HG03196 (cell line): ENCODE results near the gene ENTPD2.

Experiments used
- ATAC-seq: cut with Tn5 transposase; IDR thresholded peaks from one replicate; pipeline ENCODE4 v1.9.1; 2021; ENCODE audit not compliant: unreplicated experiment

ENTPD2 gene

DNA sequence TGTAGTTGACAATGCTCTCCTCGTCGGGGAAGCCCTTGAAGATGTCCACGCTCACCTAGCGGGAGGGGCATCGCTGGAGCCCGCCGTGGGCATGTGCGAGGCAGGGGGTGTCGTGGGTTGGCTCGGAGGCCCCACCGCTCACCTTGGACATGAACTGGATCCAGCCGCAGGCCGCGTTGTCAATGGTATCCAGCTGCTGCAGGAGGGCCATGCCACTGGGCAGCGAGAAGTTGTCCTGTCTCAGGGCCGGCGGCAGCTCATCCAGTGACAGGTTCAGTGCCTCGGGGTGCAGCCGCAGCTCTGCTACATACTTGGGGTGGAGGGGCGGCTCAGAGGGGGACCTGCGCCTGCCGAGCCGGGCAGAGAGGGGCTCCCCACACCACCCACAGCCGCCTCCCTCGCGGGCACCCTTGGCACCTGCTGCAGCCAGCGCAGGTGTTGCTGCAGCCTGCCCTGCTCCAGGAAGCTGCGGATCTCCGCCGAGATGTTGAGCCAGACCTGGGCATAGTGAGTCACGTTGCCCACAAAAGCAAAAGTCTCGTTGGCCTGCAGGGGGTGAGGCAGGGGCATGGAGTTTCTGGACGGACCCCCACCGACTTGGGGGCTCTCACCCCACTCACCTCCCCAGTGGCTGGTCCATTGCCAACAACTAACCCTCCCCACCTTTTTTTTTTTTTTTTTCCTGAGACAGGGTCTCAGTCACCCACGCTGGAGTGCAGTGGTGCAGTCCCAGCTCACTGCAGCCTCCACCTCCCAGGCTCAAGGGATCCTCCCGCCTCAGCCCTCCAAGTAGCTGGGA lies 34.9 kb downstream of the ENTPD2 start:
- no peak for ATAC-seq

DNA sequence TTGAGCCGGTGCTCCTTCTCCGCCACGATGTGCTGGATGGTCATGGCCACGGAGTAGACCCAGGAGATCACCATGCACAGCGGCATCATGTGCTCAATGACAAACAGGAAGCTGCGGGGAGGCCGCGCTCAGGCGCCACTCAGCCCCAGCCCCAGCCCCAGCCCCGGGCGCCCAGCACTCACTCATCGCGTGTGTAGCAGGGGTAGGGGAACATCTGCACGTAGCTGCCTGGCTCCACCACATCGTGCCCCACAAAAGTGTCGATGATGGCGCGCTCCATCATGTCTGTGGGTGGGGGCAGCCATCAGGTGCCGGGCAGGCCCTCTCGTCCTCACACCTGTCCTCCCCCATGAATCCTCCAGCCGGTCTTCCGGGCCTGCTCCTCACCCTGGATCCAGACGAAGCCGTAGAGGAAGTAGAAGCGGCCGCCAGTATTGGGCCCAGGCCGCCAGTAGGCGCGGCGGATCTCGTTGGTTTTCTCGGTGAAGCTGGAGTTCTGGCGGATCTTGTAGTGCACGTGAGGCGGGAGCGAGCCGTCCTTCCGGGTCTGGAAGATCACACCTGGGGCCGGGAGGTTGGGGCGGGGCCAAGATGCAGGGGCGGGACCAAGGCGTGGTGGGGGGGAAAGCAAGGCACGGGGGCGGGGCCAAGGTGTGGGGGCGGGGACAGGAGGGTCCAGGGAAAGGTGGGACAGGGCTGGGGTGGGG lies 35.9 kb downstream of the ENTPD2 start:
- no peak for ATAC-seq

DNA sequence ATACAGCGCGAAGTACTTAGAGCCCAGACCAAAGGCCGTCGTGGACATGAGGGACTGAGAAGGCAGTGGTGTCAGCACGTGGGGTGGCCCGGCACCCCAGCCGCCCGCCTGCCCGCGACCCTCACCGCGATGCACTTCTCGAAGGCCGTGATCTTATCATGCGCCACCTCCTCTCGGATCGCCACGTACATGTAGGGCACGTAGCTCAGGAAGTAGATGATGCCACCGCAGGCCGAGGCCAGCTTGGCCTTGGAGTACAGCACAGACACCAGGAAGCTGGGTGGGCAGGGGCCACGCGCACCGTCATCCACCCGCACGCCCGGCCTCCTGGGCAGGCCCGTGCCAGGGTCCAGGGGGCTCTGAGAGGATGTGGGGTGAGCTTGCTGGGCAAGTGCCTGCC lies 36.8 kb downstream of the ENTPD2 start:
- ATAC-seq = no peak

DNA sequence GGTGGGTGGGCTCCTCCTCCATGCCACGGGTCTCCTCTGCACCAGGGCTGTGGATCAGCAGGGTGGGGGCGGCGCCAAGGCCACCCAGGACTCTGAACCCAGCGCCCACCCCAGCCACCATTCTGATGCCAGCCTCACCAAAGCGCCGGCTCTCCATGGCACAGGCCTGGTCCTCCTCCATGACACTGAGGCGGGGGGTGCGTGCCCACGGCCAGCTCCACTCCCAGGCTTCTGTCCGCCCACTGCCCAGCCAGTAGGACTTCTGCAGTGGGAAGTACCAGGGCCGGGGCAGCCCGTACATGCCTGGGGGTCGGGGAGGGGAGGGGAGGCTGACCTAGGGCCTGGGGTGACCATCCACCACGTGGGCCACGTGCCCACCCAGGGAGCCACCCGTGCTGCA lies 37.4 kb downstream of the ENTPD2 start:
- no peak for ATAC-seq

DNA sequence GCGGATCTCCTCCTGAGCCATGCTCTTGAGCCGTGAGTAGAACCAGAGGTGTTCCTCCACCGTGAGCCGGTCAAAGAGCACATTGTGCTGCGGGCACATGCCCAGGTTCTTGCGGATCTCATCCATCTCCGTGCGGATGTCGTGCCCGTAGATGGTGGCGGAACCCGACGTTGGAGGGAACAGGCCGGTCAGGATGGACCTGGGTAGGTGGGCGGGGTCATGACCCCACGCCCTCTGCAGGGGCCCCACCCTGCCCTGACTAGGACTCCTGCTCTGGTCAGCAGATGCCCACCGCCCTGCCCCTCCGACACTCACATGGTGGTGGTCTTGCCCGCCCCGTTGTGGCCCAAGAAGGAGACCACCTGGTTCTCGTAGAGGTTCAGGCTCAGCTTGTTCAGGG lies 37.9 kb downstream of the ENTPD2 start:
- no peak for ATAC-seq

DNA sequence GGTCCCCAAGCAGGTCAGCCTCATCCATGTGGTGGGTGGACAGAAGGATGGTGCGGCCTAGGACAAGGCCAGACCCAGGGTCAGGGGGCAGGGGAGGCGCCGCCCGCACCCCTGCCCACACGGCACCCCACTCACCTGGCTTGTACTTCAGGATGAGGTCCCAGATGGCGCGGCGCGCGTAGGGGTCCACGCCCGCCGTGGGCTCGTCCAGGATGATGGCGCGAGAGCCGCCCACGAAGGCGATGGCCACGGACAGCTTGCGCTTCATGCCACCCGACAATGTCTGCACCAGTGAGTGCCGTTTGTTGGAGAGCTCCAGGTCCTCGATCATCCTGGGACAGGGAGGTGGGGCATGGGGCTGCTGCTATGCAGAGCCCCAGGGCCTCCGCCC lies 38.3 kb downstream of the ENTPD2 start:
- ATAC-seq = no peak

DNA sequence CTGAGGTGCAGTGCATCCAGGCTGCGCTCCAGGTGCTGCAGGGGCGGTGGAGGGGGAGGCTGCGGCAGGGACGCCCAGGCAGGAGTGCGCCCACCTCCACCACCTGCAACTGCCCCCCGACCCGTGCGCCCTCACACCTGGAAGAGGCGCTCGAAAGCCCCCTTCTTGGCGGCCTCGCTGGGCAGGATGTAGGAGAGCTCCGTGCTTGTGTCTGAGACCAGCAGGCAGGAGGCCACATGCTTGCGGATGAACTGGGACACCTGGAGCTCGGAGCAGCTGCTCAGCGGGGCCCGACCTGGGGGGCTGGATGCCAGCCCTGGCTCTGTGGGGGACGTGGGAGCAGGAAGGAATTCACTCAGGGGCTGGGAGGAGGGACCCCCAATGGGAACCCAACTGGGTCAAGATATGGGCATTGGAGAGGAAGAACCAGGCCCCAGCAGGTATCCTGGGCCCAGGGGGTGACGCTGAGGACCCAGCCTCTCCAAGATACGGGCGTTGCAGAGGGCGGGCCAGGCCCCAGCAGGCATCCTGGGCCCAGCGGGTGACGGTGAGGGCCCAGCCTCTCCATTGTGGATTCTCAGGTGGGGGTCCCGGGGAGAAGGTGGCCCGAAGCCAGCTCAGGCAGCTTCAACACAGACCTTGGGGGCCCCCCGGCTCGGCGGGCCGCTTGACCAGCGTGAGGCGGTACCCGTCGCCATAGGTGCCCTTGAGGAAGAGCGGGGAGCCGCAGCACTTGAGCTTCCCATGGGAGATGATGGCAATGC lies 38.9 kb downstream of the ENTPD2 start:
- ATAC-seq = no peak

DNA sequence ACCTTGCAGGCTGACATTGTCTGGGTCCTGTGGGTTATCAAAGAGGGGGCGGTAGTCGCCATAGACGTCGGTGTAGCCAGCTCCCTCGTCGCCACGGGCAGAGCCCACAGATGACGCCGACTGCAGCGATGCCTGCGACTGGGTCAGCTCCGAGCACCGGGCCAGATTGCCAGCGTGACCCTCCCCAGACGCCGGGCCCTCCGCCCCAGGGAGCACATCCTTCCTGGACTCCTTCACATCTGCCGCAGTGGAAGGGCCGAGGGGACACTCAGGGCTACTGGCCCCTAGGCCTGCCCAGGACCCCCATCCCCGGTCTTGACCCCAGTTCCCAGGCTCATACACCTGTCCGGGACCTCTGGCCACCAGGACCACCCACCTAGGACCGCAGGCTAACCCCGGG lies 39.7 kb downstream of the ENTPD2 start:
- ATAC-seq = no peak

DNA sequence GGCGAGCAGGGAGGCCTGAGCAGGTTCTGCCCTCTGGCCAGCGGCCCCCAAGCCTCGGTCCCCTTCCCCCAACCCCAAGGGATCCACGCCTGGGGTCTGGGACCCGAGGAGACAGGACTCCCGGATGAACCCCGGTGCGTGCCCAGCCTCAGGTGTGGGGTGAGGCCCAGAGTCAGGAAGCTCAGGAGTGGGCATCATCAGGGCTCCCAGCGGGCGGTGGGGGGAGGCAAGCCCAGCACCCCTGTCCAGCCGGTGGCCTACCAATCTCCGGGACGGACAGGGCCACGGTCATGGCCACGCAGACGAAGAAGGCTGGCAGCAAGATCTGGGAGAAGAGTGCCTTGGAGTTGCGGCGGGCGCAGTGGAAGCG lies 40.3 kb downstream of the ENTPD2 start:
- no peak for ATAC-seq

DNA sequence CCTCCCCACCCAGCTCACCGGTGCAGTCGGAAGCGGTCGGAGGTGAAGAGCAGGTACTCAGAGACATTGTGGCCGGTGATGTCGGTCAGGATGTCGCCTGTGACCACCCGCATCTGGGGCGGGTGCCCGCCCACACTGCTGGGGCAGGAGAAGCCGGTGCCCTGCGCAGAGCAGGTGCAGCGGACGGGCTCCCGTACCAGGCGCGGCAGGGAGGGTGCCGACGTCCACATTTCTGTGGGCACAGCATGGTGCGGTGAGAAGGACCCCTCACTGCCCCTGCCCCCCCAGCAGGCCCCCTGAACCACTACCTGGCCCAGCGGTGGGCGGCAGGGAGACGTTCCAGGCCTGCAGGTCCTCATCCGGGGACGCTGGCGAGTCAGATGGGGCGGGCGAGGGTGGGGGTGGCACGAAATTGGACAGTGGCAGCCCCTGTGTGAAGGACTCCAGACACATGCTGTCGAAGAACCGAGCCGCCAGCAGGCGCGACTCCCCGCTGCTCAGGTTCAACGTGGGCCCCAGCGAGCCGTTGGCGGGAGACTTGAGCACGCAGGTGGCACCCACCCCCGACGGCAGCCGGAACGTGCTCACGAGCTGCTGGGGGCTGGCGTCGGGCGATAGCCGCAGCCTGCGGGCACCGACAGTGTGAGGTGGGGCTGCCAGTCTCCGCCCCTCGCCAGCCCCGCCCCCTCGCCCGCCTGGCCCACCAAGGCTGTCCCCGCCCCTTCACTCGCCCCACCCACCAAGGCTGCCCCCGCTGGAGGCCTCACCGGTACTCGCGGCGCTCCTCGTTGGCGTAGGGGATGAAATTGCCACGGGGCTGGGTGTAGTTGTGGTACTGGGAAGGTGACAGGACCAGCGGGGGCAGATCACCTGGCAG lies 40.9 kb downstream of the ENTPD2 start:
- no peak for ATAC-seq

DNA sequence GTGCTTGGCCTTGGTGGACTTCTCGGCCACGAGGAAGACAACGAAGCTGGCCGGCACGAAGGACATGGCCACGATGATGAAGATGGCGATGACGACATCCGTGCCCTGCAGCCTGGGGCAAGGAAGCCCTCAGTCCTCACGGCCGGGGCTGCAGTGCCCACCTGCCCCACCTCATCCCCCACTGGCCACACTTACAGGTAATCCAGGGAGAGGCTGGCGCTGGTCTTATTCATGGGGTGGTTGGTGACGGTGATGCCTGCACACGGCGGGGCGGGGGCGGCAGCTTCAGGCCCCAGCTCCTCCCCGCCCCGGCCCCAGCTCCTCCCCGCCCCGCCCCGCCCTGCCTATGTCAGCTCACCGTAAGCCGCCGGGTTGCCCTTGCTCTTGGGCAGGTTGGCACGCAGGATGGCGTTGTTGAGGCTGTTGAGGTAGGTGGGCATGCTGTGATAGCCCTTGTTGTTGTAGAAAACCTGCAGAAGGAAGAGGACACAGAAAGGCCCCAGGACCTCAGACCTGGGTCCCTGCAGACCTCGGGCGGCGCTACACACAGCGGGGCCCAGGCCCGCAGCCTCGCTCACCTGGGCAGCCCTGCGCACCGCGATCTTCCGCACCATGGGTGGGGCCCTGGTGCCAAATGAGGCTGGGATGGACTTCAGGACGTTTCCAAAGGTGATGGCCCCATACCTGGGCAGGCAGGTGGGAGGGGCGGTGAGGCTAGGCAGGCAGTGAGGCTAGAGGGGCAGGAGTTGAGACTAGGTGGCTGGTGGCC lies 41.8 kb downstream of the ENTPD2 start:
- no peak for ATAC-seq

DNA sequence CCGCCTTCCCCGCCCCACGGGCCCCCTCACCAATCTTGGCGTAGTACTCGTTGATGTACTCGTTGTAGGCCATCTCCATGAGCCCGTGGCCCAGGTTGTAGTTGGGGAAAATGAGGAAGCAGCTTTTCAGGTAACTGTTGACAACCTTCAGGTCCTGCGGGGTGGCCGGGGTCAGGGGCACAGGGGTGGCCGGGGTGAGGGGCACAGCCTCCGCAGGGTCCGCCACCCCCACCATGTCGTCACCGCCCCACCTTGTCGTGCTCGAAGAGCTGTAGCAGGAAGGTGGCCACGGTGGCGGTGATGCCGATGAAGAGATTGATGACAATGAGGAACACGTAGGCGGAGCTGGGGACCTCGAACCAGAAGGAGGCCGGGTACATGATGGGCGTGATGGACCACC lies 42.7 kb downstream of the ENTPD2 start:
- ATAC-seq = no peak

DNA sequence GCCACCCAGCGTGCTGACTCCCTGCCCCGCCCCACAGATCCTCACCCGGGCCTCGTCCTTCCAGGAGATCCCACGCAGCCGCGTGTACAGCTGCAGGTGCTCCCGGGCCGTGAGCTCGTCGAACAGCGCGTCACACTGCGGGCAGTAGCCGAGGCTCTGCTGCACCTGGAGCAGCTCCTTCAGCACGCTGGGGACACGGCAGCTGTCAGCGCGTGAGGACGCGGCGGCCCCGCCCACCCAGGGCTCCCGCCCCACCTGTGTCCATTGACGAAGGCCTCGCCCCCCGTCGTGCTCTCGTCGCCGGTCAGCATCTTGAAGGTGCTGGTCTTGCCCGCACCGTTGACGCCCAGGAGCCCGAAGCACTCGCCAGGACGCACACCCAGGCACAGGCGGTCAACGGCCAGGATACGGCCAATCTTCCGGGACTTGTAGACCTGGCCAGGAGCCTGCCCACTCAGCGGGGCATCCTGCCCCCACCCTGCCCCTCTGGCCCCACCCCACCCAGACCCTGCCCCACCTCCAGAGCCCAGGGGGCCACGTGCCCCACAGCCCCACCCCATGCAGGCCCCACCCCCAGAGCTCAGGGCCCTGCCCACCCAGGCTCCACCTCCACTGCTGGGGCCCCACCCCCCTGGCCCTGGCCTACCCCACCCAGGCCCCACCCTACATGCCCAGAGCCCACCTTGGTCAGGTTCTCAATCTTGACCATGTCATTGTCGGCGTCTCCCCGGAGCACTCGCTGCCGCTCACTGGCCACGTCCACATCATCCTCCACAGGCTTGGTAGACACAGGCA lies 43.7 kb downstream of the ENTPD2 start:
- ATAC-seq = no peak

DNA sequence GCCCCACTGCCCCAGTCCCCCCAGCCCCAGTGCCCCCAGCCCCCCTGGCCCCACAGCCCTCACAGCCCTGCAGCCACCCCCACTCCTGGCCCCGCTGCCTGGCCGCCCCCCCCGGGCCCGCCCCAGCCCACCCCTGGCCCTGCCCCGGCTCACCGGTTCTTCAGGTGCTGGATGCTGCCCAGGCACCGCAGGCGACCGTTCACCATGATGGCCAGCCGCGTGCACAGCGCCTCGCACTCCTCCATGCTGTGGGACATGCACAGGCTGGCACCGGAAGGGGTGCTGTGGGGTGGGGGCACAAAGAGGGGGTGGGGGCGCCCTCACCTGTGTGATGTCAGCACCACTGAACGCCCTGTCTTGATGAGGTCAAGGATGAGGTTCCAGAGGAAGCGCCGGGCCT lies 44.6 kb downstream of the ENTPD2 start:
- no peak for ATAC-seq

DNA sequence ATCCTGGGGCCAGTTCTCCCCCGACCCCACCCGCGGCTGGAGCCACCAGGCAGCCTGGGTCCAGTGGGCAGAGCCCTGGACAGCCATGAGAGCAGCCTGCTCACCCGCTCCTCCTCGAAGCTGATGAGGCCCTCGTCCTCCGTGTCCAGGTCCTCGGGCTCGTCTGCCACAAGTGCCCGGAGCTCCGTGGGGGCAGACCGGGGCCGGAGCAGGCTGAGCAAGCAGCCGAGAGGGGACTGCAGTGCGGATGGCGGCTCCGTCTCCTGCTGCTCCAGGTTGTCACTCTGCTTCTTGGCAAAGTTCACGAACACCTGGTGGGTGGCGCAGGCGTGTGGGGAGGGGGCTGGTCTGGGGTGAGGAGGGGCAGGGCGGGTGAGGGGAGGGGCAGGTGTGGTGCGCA lies 45.5 kb downstream of the ENTPD2 start:
- ATAC-seq = no peak

DNA sequence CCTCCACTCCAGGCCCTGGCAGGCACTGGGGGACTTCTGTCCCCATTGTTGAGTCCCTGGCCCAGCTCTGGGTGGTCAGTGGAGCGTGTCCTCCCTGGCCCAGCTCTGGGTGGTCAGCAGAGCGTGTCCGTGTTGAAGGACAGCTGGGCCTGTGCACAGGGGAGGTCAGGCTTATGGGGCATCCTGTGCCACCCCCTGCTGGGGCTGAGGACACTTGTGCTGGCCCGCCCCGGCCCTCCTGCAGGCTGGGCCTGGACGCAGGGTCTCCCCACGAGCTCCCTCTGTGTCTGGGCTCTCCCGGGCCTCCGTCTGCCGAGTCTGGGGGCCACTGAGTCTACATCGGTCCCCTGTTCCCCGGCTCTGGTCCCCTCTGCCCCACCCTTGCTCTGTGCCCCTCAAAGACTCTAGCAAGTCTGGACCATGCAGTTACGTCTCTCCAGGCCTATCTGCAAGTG lies 46.0 kb downstream of the ENTPD2 start:
- no peak for ATAC-seq

DNA sequence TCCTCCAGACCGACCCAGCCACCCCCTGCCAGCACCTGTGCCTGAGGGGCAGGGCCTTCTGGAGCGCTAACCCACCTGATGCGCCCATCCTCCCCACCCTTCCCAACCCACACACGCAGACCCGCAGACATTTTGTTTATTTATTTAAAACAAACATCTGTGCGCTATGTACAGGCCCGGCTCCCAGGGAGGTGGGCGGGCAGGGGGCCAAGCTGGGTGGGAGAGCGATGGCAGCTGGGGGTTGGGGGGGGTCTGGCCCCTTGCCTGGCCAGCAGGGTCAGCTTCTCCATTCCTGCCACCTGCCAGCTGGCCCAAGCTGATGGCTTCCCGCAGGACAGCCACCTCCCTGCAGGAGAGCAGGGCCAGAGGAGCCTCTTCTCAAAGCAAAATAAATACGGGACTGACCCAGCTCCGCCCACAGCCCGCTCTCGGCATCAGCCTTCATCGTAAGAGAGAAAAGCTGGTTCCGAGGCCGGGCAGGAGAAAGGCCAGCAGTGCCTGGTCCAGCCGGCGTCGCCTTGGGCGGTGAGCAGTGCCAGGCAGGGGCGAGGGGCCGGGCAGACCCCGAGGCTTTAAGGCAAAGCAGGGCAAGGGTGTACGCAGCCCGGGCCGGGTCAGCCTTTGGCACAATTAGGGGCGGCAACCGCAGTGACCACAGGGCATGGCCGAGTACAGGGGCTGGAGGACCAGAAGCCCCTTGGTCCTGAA lies 46.6 kb downstream of the ENTPD2 start:
- no peak for ATAC-seq

DNA sequence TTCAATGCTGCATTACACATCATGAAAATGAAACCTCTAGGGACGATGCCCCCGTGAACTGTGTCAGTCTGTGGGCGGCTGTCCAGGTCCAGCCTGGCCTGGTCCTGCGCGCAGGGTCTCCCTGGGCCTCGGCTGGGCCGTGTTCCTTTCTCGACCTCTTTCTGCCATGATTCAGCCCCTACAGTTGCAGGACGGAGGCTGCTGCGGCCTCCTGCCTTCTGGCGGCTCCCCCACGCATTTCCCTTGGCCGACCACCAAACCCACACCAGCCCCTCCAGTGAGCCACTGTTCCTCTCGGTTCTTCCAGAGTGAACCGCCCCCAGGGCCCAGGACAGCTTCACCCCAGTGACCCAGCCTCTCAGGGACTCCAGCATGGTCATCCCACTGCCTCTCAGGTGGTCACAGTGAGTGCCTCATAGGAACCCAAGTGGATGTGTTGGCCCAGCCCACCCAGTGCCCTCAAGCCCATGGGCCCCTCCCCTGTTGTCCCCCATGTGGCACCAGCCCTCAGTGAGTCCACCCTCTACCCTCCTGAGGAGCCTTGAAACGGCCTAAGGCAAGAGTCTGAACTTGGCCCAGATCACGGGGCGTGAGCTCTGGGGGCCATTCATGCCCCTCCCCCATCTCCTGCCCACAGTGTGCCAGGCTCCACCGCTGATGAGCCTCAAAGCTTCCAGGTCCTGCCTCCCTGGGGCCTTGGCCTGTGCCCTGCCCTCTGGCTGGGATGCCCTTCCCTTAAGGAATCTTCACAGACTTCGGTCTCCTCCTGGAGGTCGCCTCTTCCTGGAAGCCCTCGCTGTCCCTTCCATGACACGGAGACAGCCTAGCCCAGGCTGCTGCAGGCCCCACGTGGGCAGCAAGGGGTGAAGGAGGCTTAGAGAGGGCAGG lies 47.5 kb downstream of the ENTPD2 start:
- ATAC-seq = no peak
